ENCODE measurements around the gene ALDH3B2. TPM values are rescaled to one million over a fixed set of nuclear protein-coding genes. Genes with fewer than 3 reads are reported as not detected.
"Not testable (repeated sequence)": the region's sequence is repeated elsewhere in the genome, so short reads cannot be mapped to it uniquely, and the experiment has no call there.

ALDH3B2 gene
- total RNA-seq, 1 donor: not detected

- DNase-seq (ENCODE audit: low read depth); H3K4me3 ChIP-seq (ENCODE audit: low read depth, low read length): not testable (repeated sequence)
Measured at GRCh38 chr11:67619683-67620618, 54.5 kb downstream of the ALDH3B2 start.

GRCh38 chr11:67618901-67619659, 55.3 kb downstream of the ALDH3B2 start:
- not testable (repeated sequence) for DNase-seq (ENCODE audit: low read depth); H3K4me3 ChIP-seq (ENCODE audit: low read depth, low read length)

- TF ChIP-seq, protein P1, sequence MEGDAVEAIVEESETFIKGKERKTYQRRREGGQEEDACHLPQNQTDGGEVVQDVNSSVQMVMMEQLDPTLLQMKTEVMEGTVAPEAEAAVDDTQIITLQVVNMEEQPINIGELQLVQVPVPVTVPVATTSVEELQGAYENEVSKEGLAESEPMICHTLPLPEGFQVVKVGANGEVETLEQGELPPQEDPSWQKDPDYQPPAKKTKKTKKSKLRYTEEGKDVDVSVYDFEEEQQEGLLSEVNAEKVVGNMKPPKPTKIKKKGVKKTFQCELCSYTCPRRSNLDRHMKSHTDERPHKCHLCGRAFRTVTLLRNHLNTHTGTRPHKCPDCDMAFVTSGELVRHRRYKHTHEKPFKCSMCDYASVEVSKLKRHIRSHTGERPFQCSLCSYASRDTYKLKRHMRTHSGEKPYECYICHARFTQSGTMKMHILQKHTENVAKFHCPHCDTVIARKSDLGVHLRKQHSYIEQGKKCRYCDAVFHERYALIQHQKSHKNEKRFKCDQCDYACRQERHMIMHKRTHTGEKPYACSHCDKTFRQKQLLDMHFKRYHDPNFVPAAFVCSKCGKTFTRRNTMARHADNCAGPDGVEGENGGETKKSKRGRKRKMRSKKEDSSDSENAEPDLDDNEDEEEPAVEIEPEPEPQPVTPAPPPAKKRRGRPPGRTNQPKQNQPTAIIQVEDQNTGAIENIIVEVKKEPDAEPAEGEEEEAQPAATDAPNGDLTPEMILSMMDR (IDR thresholded peaks at IDR 0.05; ENCODE audit: insufficient read depth, low read depth, low read length): no peak
- no peak overlapping the region for H3K4me3 ChIP-seq (ENCODE audit: low read depth, low read length)
- no peak for DNase-seq (ENCODE audit: low read depth)
Measured at GRCh38 chr11:67617243-67617953, 57.0 kb downstream of the ALDH3B2 start.

DNA sequence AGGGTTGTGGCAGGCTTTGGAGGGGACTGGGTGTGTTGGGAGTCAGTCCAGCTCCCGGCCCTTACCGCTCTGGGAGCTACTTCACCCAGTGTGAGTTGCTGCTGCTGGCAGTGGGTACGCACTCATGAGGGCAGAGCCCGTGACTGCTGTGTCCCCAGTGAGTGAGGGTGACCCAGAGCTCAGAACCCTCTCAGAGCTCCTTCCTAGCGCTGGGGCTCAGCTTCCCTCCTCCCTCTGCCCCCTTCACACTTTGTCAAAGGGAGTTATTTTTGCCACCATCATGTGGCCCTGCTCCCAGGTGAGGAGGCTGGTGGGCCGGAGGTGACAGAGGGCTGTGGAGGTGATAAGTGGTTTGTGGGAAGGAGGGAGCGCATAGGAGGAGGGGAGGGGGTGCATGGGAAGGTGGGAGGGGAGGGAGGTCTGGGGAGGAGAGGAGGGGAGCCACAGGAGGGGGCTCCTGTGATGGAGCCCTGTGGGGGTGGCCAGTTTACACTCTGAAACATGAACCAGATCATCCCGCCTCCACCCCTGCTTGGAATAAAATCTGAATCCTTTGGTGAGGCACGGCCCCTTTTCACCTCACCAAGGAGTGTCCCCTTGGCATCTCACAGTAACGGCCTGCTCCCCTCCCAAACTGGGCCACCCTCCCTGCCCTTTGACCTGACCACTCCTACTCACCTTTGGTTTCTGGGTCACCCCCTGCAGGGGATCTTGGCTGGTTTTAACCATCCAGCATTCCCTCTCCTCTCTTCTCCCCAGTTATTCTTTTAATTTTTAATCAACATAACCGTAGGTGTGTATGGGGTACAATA, 57.8 kb downstream of the ALDH3B2 start:
- H3K4me3 ChIP-seq (ENCODE audit: low read depth, low read length): no peak overlapping the region
- no peak for DNase-seq (ENCODE audit: low read depth)
- TF ChIP-seq, protein P1 (IDR thresholded peaks at IDR 0.05; ENCODE audit: insufficient read depth, low read depth, low read length): no peak

GRCh38 chr11:67615728-67616430, 58.5 kb downstream of the ALDH3B2 start:
- H3K4me3 ChIP-seq (ENCODE audit: low read depth, low read length): no peak overlapping the region
- TF ChIP-seq, protein P1 (IDR thresholded peaks at IDR 0.05; ENCODE audit: insufficient read depth, low read depth, low read length): no peak
- DNase-seq (ENCODE audit: low read depth): no peak

DNA sequence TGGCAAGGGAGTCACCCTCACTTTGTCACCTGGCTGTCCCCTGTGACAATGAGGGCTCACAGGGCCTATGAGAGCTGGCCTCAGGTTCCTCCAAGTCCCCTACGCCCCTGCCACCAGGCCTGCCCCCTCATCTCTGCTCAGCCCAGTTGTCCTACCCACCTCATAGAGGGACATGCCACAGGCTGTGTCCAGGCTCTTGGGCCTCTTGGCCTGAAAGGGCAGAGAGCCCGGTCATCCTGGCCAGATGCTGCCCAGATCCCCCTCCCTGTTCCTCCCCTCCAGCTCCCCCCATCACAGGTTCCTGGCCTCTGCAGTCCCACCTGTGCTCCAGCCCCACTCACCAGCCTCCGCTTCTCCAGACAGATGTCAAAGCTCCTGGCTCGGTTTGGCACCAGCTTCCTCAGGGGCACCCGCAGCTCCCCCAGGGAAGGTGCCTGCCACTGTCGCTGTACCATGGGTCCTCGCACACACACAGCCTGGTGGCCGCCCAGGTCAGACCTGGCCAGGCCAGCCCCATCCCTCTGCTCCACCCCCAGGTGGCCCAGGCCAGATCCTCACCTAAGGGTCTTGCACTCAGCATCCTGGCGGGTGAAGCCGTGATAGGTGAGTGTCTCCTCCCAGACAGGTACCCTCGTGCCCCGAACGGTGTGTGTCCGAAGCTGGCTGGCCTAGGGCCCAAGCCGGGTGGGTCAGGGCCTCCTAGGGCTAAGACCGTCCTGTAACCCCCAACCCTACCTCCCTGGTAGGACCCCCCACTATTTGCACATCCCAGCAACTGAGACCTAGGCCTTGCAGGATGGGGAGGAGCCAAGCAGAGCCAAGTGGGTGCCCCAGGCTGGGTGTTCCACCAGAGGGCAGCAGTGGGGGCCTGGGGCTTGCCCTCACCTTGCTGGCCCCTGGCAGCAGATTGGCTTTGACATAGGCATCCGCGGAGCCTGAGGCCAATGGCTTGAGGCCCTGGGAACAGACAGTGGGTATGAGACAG, 59.4 kb downstream of the ALDH3B2 start:
- no peak for DNase-seq (ENCODE audit: low read depth)
- TF ChIP-seq, protein P1 (IDR thresholded peaks at IDR 0.05; ENCODE audit: insufficient read depth, low read depth, low read length): peak; percentile 41
- H3K4me3 ChIP-seq (ENCODE audit: low read depth, low read length): no peak overlapping the region
